ENCODE results near the gene ACP1.

DNA sequence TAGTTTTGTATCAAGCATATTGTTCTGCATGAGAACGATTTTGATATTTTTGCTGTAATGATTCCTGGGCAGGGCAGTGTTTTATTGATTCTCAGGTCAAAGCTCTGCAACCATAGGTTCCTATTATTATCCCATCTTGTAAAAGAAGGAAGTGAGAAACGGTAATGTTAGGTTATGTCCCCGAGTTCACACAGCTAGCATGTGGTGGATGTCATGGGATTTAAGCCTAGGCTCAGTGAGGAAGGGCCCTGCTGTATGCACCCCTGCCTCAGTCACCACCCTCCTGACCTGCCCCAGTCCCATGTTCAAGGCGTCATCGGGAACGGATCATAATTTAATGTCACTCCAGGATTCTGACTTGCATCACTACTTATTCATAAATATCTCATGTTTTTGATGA lies 10.7 kb downstream of the ACP1 start:
- no peak for TF ChIP-seq CTCF (IDR thresholded peaks at IDR 0.05; ENCODE audit: low read depth, low read length)
- TF ChIP-seq EZH2phosphoT487 (IDR thresholded peaks at IDR 0.05; ENCODE audit: low read depth): no peak
